SK-N-SH (cell line): Measurements from ENCODE around the gene OTOS. TPM values are rescaled to one million over a fixed set of nuclear protein-coding genes. Genes with fewer than 3 reads are reported as not detected.

ENCODE experiments used
- CTCF ChIA-PET: fragments of 300-600, 350-600 bp; formaldehyde crosslinking; extraction: SDS; loops from one replicate; lab custom pipeline; 2021; lab: Yijun Ruan, JAX
- POLR2A ChIA-PET: fragments of 350-600 bp; sonication (Branson Sonifier 250); formaldehyde crosslinking; extraction: SDS; loops from one replicate; lab custom pipeline; 2020; ENCODE audit warnings: antibody characterized with exemption, inconsistent platforms; lab: Yijun Ruan, JAX
- DNase-seq: peaks from one replicate; pipeline ENCODE4 v3.0.0; 2012
- H2AFZ ChIP-seq: fragments of 200-600 bp; sonication (generic); 2 replicates; pipeline ENCODE4 v1.8.1; 2016; ENCODE audit warnings: antibody characterized with exemption, mild to moderate bottlenecking, low read depth
- H3F3A ChIP-seq: fragments of 200-600 bp; sonication (generic); replicated peaks from 2 replicates; pipeline ENCODE3; 2016; ENCODE audit warnings: antibody characterized with exemption, mild to moderate bottlenecking; ENCODE audit not compliant: insufficient read depth
- H3K27ac ChIP-seq, 2 experiments: fragments of 200-500 bp in 1 of 2; fragments of 200-600 bp in 1 of 2; sonication (Bioruptor generic) in 1 of 2; sonication (generic), shearing (Covaris generic) in 1 of 2; 2 replicates each; pipeline versions ENCODE4 v1.5.1 to v1.6.1; 2014 to 2016; ENCODE audit warnings: low read depth in 2 of 2, inconsistent platforms in 1 of 2, low read length in 1 of 2, mild to moderate bottlenecking in 1 of 2, mixed read lengths in 1 of 2
- H3K27me3 ChIP-seq: fragments of 200-600 bp; sonication (generic), shearing (Covaris generic); 2 replicates; pipeline ENCODE4 v1.6.1; 2016; ENCODE audit warnings: mixed run types; ENCODE audit not compliant: insufficient read depth
- H3K36me3 ChIP-seq, 2 experiments: fragments of 200-500 bp in 1 of 2; fragments of 200-600 bp in 1 of 2; sonication (Bioruptor generic) in 1 of 2; sonication (generic) in 1 of 2; replicated peaks in 1 of 2; 2 replicates each; pipeline versions ENCODE3 to v1.5.1; 2014 to 2016; ENCODE audit warnings: low read length in 1 of 2, mild to moderate bottlenecking in 1 of 2; ENCODE audit not compliant: insufficient read depth in 2 of 2, control insufficient read depth in 1 of 2
- H3K4me1 ChIP-seq, 2 experiments: fragments of 200-500 bp in 1 of 2; fragments of 200-600 bp in 1 of 2; sonication (Bioruptor generic) in 1 of 2; sonication (generic), shearing (Covaris generic) in 1 of 2; 2 replicates each; pipeline versions ENCODE4 v1.5.1 to v1.6.1; 2014 to 2016; ENCODE audit warnings: low read depth in 1 of 2, low read length in 1 of 2, mixed run types in 1 of 2; ENCODE audit not compliant: insufficient read depth in 2 of 2, control insufficient read depth in 1 of 2
- H3K4me2 ChIP-seq: fragments of 200-600 bp; sonication (generic), shearing (Covaris generic); 2 replicates; pipeline ENCODE4 v1.6.1; 2017; ENCODE audit warnings: mixed run types
- H3K4me3 ChIP-seq, 2 experiments: fragments of 200-500 bp in 1 of 2; fragments of 200-600 bp in 1 of 2; sonication (Bioruptor generic) in 1 of 2; sonication (generic), shearing (Covaris generic) in 1 of 2; 2 replicates each; pipeline versions ENCODE4 v1.5.1 to v1.8.1; 2014 to 2016; ENCODE audit warnings: low read depth in 2 of 2, inconsistent platforms in 1 of 2, low read length in 1 of 2, mild to moderate bottlenecking in 1 of 2, mixed read lengths in 1 of 2, moderate library complexity in 1 of 2
- H3K79me2 ChIP-seq: fragments of 200-600 bp; sonication (generic); 2 replicates; pipeline ENCODE4 v1.8.1; 2017; ENCODE audit warnings: mild to moderate bottlenecking; ENCODE audit not compliant: insufficient read depth
- H3K9ac ChIP-seq: fragments of 200-600 bp; sonication (generic); 2 replicates; pipeline ENCODE4 v1.6.1; 2017; ENCODE audit warnings: mixed run types
- H3K9me2 ChIP-seq: fragments of 200-600 bp; sonication (generic); 2 replicates; pipeline ENCODE4 v1.6.1; 2017; ENCODE audit warnings: mixed run types
- H3K9me3 ChIP-seq: fragments of 200-600 bp; sonication (generic); 2 replicates; pipeline ENCODE4 v1.6.1; 2017; ENCODE audit warnings: mixed run types, mild to moderate bottlenecking, moderate library complexity
- H4K20me1 ChIP-seq: fragments of 200-600 bp; sonication (generic); 2 replicates; pipeline ENCODE4 v1.6.1; 2017; ENCODE audit warnings: mild to moderate bottlenecking, mixed run types; ENCODE audit not compliant: insufficient read depth
- EP300 ChIP-seq, 2 experiments: IDR thresholded peaks; 2 replicates each; pipeline versions ENCODE4 v1.4.0 to v1.6.1; 2012; ENCODE audit warnings: borderline replicate concordance in 1 of 2, low read depth in 1 of 2, low read length in 1 of 2
- FOSL2 ChIP-seq: IDR thresholded peaks from 2 replicates; pipeline ENCODE4 v1.4.0; 2012; ENCODE audit warnings: low read depth, mild to moderate bottlenecking, moderate library complexity, borderline replicate concordance
- GABPA ChIP-seq: IDR thresholded peaks from 2 replicates; pipeline ENCODE4 v1.4.0; 2012; ENCODE audit warnings: low read depth, mild to moderate bottlenecking
- MXI1 ChIP-seq: IDR thresholded peaks from 2 replicates; pipeline ENCODE4 v1.6.1; 2012; ENCODE audit warnings: mild to moderate bottlenecking, low read depth, low read length, improper control_type of control experiment
- NFIC ChIP-seq: IDR thresholded peaks from 2 replicates; pipeline ENCODE4 v1.4.0; 2012; ENCODE audit warnings: borderline replicate concordance
- NRF1 ChIP-seq: IDR thresholded peaks from 2 replicates; pipeline ENCODE4 v1.6.1; 2012; ENCODE audit warnings: low read depth, mild to moderate bottlenecking, low read length
- POLR2AphosphoS5 ChIP-seq: IDR thresholded peaks from 2 replicates; pipeline ENCODE4 v1.6.1; 2012; ENCODE audit warnings: low read depth, low read length
- RXRA ChIP-seq: IDR thresholded peaks from 2 replicates; pipeline ENCODE4 v1.4.0; 2012; ENCODE audit warnings: low read depth, mild to moderate bottlenecking, borderline replicate concordance
- SIN3A ChIP-seq: IDR thresholded peaks from 2 replicates; pipeline ENCODE4 v1.6.1; 2012; ENCODE audit warnings: low read depth, mild to moderate bottlenecking, low read length, moderate library complexity, borderline replicate concordance
- SMC3 ChIP-seq: IDR thresholded peaks from 2 replicates; pipeline ENCODE4 v1.6.1; 2012; ENCODE audit warnings: low read depth, low read length, improper control_type of control experiment
- TAF1 ChIP-seq: IDR thresholded peaks from 2 replicates; pipeline ENCODE4 v1.6.1; 2012; ENCODE audit warnings: low read depth, mild to moderate bottlenecking, low read length, moderate library complexity, borderline replicate concordance
- TCF12 ChIP-seq: IDR thresholded peaks from 2 replicates; pipeline ENCODE4 v1.4.0; 2012
- TEAD4 ChIP-seq: IDR thresholded peaks from 2 replicates; pipeline ENCODE4 v1.4.0; 2012; ENCODE audit warnings: mild to moderate bottlenecking, borderline replicate concordance; ENCODE audit not compliant: insufficient read depth
- WGBS: methylation state at CpG from one replicate; pipeline ENCODE4 v1.1.6; 2017; ENCODE audit warnings: low lambda C conversion rate; 5-methylcytosine and 5-hydroxymethylcytosine counted together
- polyA plus RNA-seq, 3 experiments: library from polyadenylated mRNA; depleted of rRNA; stranded (reverse); fragments of >200 nt; gene quantifications; 2 replicates each; pipeline ENCODE4 v1.2.3, GENCODE V29; 2012
- TF ChIP-seq, protein P1 (sequence below): IDR thresholded peaks from 2 replicates; pipeline ENCODE4 v1.4.0; 2012; ENCODE audit warnings: low read depth
- TF ChIP-seq, protein P2 (sequence below): fragments of 150-350 bp; IDR thresholded peaks from 2 replicates; pipeline ENCODE4 v1.6.1; 2016; ENCODE audit warnings: mild to moderate bottlenecking, low read depth, low read length
- TF ChIP-seq, protein P3 (sequence below): IDR thresholded peaks from 2 replicates; pipeline ENCODE4 v1.4.0; 2012; ENCODE audit warnings: low read depth, borderline replicate concordance

The OTOS gene
- polyA plus RNA-seq, 1 of the 3 experiments (the other 2 are of a cell fraction) = not detected

DNA sequence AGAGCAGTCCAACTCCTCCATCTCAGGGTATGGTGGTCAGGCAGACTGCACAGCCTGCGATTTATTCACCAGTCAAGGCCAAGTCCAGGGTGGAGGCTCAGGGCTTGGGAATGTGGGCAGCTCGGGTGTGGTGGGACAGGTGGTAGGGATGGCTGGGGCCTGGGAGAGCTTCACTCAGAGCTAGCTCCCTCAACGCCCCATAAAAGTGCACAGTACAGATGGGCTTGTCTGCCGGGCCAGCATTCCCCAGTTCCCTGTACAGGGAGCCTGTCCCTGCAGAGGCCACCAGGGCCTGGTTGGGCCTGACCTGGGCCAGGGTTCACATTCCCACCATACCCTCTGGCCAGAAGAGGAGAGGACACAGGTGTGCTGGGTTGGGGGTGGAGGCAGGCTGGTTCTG lies 49.2 kb upstream of the OTOS start (continued):
- TF ChIP-seq TAF1 (no peak), FOSL2 (no peak), RXRA (no peak), SIN3A (no peak)
- TF ChIP-seq, protein P1, sequence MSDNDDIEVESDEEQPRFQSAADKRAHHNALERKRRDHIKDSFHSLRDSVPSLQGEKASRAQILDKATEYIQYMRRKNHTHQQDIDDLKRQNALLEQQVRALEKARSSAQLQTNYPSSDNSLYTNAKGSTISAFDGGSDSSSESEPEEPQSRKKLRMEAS = no peak
- TF ChIP-seq, protein P2, sequence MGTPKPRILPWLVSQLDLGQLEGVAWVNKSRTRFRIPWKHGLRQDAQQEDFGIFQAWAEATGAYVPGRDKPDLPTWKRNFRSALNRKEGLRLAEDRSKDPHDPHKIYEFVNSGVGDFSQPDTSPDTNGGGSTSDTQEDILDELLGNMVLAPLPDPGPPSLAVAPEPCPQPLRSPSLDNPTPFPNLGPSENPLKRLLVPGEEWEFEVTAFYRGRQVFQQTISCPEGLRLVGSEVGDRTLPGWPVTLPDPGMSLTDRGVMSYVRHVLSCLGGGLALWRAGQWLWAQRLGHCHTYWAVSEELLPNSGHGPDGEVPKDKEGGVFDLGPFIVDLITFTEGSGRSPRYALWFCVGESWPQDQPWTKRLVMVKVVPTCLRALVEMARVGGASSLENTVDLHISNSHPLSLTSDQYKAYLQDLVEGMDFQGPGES = no peak
- TF ChIP-seq, all 33 proteins: peak for 0

DNA sequence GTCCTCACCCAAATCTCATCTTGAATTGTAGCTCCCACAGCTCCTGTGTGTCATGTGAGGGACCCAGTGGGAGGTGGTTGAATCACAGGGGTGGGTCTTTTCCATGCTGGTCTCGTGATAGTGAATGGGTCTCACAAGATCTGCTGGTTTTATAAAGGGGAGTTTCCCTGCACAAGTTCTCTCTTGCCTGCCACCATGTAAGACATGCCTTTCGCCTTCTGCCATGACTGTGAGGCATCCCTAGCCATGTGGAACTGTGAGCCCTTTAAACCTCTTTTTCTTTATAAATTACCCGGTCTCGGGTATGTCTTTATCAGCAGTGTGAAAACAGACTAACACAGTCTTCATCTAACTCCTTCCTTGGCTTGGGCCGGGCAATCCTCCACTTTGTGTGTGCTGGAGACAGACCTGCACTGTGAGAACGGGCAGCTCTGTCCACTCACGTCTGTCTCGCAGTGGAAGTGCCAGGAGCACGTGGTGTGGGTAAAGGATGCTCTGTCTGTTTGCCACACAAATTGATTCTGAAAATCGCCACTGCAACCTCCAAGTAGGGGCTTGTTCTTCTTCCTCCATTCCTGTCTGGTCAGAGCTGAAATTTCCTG lies 47.6 kb upstream of the OTOS start:
- Histone ChIP-seq H3K9me3 (no peaks in the 10 kb centered on the region), H3K4me1 (no peaks in the 10 kb centered on the region), H3K4me2 (no peak overlapping the region), H3K9me2 (no peaks in the 10 kb centered on the region), H3K4me3 (no peak overlapping the region), H3K27me3 (no peaks in the 10 kb centered on the region), H3F3A (no peaks in the 10 kb centered on the region), H3K36me3 (no peaks in the 10 kb centered on the region), H3K27ac (no peak overlapping the region), H3K79me2 (no peaks in the 10 kb centered on the region), H3K9ac (no peak overlapping the region), H4K20me1 (no peaks in the 10 kb centered on the region), H2AFZ (no peak overlapping the region)
- TF ChIP-seq, protein P3, sequence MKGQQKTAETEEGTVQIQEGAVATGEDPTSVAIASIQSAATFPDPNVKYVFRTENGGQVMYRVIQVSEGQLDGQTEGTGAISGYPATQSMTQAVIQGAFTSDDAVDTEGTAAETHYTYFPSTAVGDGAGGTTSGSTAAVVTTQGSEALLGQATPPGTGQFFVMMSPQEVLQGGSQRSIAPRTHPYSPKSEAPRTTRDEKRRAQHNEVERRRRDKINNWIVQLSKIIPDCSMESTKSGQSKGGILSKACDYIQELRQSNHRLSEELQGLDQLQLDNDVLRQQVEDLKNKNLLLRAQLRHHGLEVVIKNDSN = no peak
- TF ChIP-seq TAF1 (no peak), TCF12 (no peak), RXRA (no peak), FOSL2 (no peak), GABPA (no peak), NFIC (no peak)
- TF ChIP-seq, protein P2 = no peak
- WGBS = 12% methylated on average over 10 of the region's 10 CpGs
- POLR2A ChIA-PET = no interaction called here
- DNase-seq = no peak
- CTCF ChIA-PET = interaction anchor here (1.0 kb wide), 1 partner anchor 36 kb away, joined by 3 read pairs; no protein-coding TSS in a partner anchor

DNA sequence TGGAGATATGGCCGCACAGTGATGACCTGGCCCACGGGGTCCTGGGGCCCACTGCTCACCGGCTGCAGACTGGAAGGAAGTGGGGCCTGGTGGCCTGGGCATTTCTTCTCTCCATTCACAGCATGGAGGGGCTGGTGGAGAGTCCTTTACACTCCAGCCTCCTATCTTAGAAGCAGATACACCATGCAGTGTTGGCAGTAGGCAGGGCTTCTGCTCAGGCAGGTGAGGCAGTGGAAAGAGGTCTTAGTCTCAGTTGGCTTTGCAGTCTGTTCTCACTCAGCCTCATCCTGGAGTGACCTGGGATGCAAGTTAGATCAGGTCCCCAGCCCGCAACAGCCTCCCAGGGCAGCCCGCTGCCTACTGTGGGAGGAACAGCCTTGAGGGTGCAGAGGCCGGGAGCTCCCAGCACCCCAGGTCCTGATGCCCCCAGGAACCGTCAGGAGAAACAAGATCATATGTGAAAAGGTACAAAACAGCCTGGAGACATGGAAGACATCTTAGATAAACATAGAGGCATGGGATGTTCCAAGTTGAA lies 45.8 kb upstream of the OTOS start:
- Histone ChIP-seq H2AFZ (no peak overlapping the region), H3K27ac (no peak overlapping the region), H3K9me3 (no peaks in the 10 kb centered on the region), H3K36me3 (no peaks in the 10 kb centered on the region), H3K9ac (no peak overlapping the region), H3F3A (no peaks in the 10 kb centered on the region), H3K27me3 (no peaks in the 10 kb centered on the region), H3K4me2 (no peak overlapping the region), H3K4me3 (no peak overlapping the region), H3K4me1 (no peaks in the 10 kb centered on the region), H4K20me1 (no peaks in the 10 kb centered on the region), H3K79me2 (no peaks in the 10 kb centered on the region), H3K9me2 (no peaks in the 10 kb centered on the region)
- no peak for DNase-seq
- ChIA-PET POLR2A (no interaction called here), CTCF (no interaction called here)
- 27% methylated on average over 7 of the region's 7 CpGs for WGBS
- TF ChIP-seq EP300 (IDR thresholded peaks at IDR 0.05; ENCODE audit: borderline replicate concordance in 1 of 2, low read depth in 1 of 2, low read length in 1 of 2) (no peak), SMC3 (no peak), NFIC (no peak), MXI1 (no peak), TEAD4 (no peak), RXRA (no peak), POLR2AphosphoS5 (no peak), NRF1 (no peak)
- TF ChIP-seq, protein P3 = no peak
